NCI-H1694 (cell line): ENCODE data around the gene CDK8.
A peak's percentile ranks its signal among the peaks of the same experiment; 100 is the strongest.
"Not testable (repeated sequence)": the region's sequence is repeated elsewhere in the genome, so short reads cannot be mapped to it uniquely, and the experiment has no call there.

Experiments
- DNase-seq: peaks from one replicate; lab custom pipeline; 2025; lab: John Stamatoyannopoulos, UW

CDK8 gene

GRCh38 chr13:26316095-26316494 is 62.2 kb downstream of the CDK8 start:
- DNase-seq: not testable (repeated sequence)

GRCh38 chr13:26320766-26321165 is 66.8 kb downstream of the CDK8 start:
- DNase-seq: no peak

- DNase-seq: no peak
Measured at GRCh38 chr13:26323127-26323526, 69.2 kb downstream of the CDK8 start.

GRCh38 chr13:26323764-26324163 is 69.8 kb downstream of the CDK8 start:
- no peak for DNase-seq

GRCh38 chr13:26324294-26324693 is 70.4 kb downstream of the CDK8 start:
- no peak for DNase-seq

- no peak for DNase-seq
Measured at GRCh38 chr13:26324867-26325266, 70.9 kb downstream of the CDK8 start.

GRCh38 chr13:26325876-26326275 is 71.9 kb downstream of the CDK8 start:
- DNase-seq: no peak

GRCh38 chr13:26326562-26326961 is 72.6 kb downstream of the CDK8 start:
- no peak for DNase-seq

- DNase-seq: no peak
Measured at GRCh38 chr13:26327940-26328725, 74.2 kb downstream of the CDK8 start.

GRCh38 chr13:26335158-26335557 is 81.2 kb downstream of the CDK8 start:
- DNase-seq: no peak

GRCh38 chr13:26340807-26341206 is 86.9 kb downstream of the CDK8 start:
- DNase-seq: no peak

- no peak for DNase-seq
Measured at GRCh38 chr13:26342898-26343297, 89.0 kb downstream of the CDK8 start.

GRCh38 chr13:26343816-26344215 is 89.9 kb downstream of the CDK8 start:
- DNase-seq: no peak

GRCh38 chr13:26344980-26345379 is 91.1 kb downstream of the CDK8 start:
- no peak for DNase-seq

GRCh38 chr13:26348966-26349365 is 95.0 kb downstream of the CDK8 start:
- DNase-seq: no peak

GRCh38 chr13:26362261-26362660 is 108.3 kb downstream of the CDK8 start:
- no peak for DNase-seq

GRCh38 chr13:26370553-26370952 is 116.6 kb downstream of the CDK8 start:
- no peak for DNase-seq

- no peak for DNase-seq
Measured at GRCh38 chr13:26372747-26373146, 118.8 kb downstream of the CDK8 start.

- no peak for DNase-seq
Measured at GRCh38 chr13:26376430-26376829, 122.5 kb downstream of the CDK8 start.

GRCh38 chr13:26377038-26377437 is 123.1 kb downstream of the CDK8 start:
- DNase-seq: peak; percentile 8

GRCh38 chr13:26378116-26378515 is 124.2 kb downstream of the CDK8 start:
- DNase-seq: no peak

GRCh38 chr13:26379831-26380230 is 125.9 kb downstream of the CDK8 start:
- DNase-seq: no peak

- DNase-seq: no peak
Measured at GRCh38 chr13:26380930-26381329, 127.0 kb downstream of the CDK8 start.

- DNase-seq: no peak
Measured at GRCh38 chr13:26382366-26382765, 128.4 kb downstream of the CDK8 start.
